Endothelial cell of umbilical vein (primary cell): ENCODE results near the gene TRAP1. TPM values are rescaled to one million over a fixed set of nuclear protein-coding genes. Genes with fewer than 3 reads are reported as not detected.

Source experiments
- BruUV-seq: library from RNA; stranded (reverse); fragments of 400-500 nt; replicated peaks from 2 replicates; lab custom pipeline; 2021; lab: Mats Ljungman, UMichigan
- CTCF ChIA-PET: fragments of 300-600, 350-600 bp; sonication (Branson Sonifier 250); formaldehyde crosslinking; loops from one replicate; lab custom pipeline; 2021; ENCODE audit warnings: antibody characterized with exemption, inconsistent platforms; lab: Charles Lee
- POLR2A ChIA-PET: fragments of 300-600, 350-600 bp; sonication (Branson Sonifier 250); formaldehyde crosslinking; loops from one replicate; lab custom pipeline; 2021; ENCODE audit warnings: antibody characterized with exemption, inconsistent platforms; lab: Charles Lee
- DNase-seq: peaks from one replicate; pipeline ENCODE4 v3.0.0-alpha.2; 2011; ENCODE audit warnings: low read depth, low spot score
- FAIRE-seq: peaks from 2 replicates; lab custom pipeline; 2011; peaks lifted over from hg19 to GRCh38; lab: Jason Lieb, UNC
- H2AFZ ChIP-seq: 2 replicates; pipeline ENCODE4 v1.6.0; 2012; ENCODE audit warnings: low read depth, low read length, control low read depth, inconsistent platforms
- H3K27ac ChIP-seq: 2 replicates; pipeline ENCODE4 v1.5.1; 2011; ENCODE audit warnings: low read depth, mild to moderate bottlenecking, control low read depth, low read length, moderate library complexity; ENCODE audit not compliant: insufficient read depth
- H3K27me3 ChIP-seq, 2 experiments: 2 replicates each; pipeline versions ENCODE4 v1.6.0 to v1.6.1; 2011; ENCODE audit warnings: low read length in 2 of 2, mixed read lengths in 1 of 2; ENCODE audit not compliant: control insufficient read depth in 2 of 2, insufficient read depth in 2 of 2
- H3K36me3 ChIP-seq, 2 experiments: 2 replicates in 1 of 2; 3 replicates in 1 of 2; pipeline ENCODE4 v1.5.1; 2011; ENCODE audit warnings: low read length in 2 of 2, mild to moderate bottlenecking in 1 of 2, moderate library complexity in 1 of 2; ENCODE audit not compliant: control insufficient read depth in 2 of 2, insufficient read depth in 2 of 2; ENCODE audit errors: extremely low read depth in 1 of 2
- H3K4me1 ChIP-seq: 3 replicates; pipeline ENCODE4 v1.5.1; 2011; ENCODE audit warnings: mild to moderate bottlenecking, low read length; ENCODE audit not compliant: control insufficient read depth, insufficient read depth; ENCODE audit errors: extremely low read depth
- H3K4me2 ChIP-seq: 2 replicates; pipeline ENCODE4 v1.6.1; 2011; ENCODE audit warnings: low read length, control low read depth, mixed read lengths; ENCODE audit not compliant: insufficient read depth
- H3K4me3 ChIP-seq, 3 experiments: fragments of 200-600 bp in 1 of 3; sonication (generic), shearing (Covaris generic) in 1 of 3; replicated peaks in 1 of 3; 2 replicates each; pipeline ENCODE4 v1.5.1; 2011 to 2016; ENCODE audit warnings: control low read depth in 3 of 3, low read length in 3 of 3, mild to moderate bottlenecking in 2 of 3, inconsistent platforms in 1 of 3, low read depth in 1 of 3, moderate library complexity in 1 of 3; ENCODE audit not compliant: insufficient read depth in 1 of 3
- H3K79me2 ChIP-seq: 2 replicates; pipeline ENCODE4 v1.6.0; 2012; ENCODE audit warnings: low read length, inconsistent platforms; ENCODE audit not compliant: control insufficient read depth, insufficient read depth
- H3K9ac ChIP-seq: replicated peaks from 2 replicates; pipeline ENCODE3; 2011; ENCODE audit warnings: low read length, control low read depth; ENCODE audit not compliant: insufficient read depth; ENCODE audit errors: extremely low read depth
- H3K9me1 ChIP-seq: replicated peaks from 3 replicates; pipeline ENCODE4 v1.6.0; 2011; ENCODE audit warnings: mild to moderate bottlenecking, low read length; ENCODE audit not compliant: control insufficient read depth, insufficient read depth; ENCODE audit errors: extremely low read depth
- H3K9me3 ChIP-seq: replicated peaks from 2 replicates; pipeline ENCODE4 v1.5.1; 2012; ENCODE audit warnings: low read length, inconsistent platforms; ENCODE audit not compliant: control insufficient read depth, insufficient read depth
- H4K20me1 ChIP-seq: replicated peaks from 2 replicates; pipeline ENCODE3; 2011; ENCODE audit warnings: mild to moderate bottlenecking, low read length; ENCODE audit not compliant: control insufficient read depth, insufficient read depth; ENCODE audit errors: extremely low read depth
- EZH2 ChIP-seq: IDR thresholded peaks from 2 replicates; pipeline ENCODE4 v1.6.1; 2012; ENCODE audit warnings: borderline replicate concordance, low read depth, mild to moderate bottlenecking, moderate library complexity, low read length, inconsistent platforms; ENCODE audit not compliant: severe bottlenecking
- FOS ChIP-seq: IDR thresholded peaks from 2 replicates; pipeline ENCODE4 v1.6.1; 2011; ENCODE audit warnings: mild to moderate bottlenecking, low read length, moderate library complexity, borderline replicate concordance; ENCODE audit not compliant: insufficient read depth
- GATA2 ChIP-seq: IDR thresholded peaks from 2 replicates; pipeline ENCODE4 v1.7.0; 2011; ENCODE audit warnings: low read depth, mild to moderate bottlenecking, moderate library complexity, mixed read lengths, low read length; ENCODE audit not compliant: insufficient read length, insufficient read depth
- JUN ChIP-seq: IDR thresholded peaks from 2 replicates; pipeline ENCODE4 v1.6.1; 2011; ENCODE audit warnings: borderline replicate concordance, low read depth; ENCODE audit not compliant: insufficient read length, insufficient read depth
- MYC ChIP-seq: IDR thresholded peaks from one replicate; pipeline ENCODE4 v1.6.1; 2011; ENCODE audit warnings: mild to moderate bottlenecking, low read depth, low read length
- POLR2A ChIP-seq: IDR thresholded peaks from 2 replicates; pipeline ENCODE4 v1.6.1; 2012; ENCODE audit warnings: low read depth, mild to moderate bottlenecking, control low read depth, low read length
- POLR2AphosphoS5 ChIP-seq: IDR thresholded peaks from 2 replicates; pipeline ENCODE4 v1.6.1; 2012; ENCODE audit warnings: low read depth, mild to moderate bottlenecking, control low read depth, low read length, moderate library complexity; ENCODE audit not compliant: insufficient read depth
- dilution Hi-C: fragments of 300-500 bp; cut with MboI; formaldehyde crosslinking; loops from one replicate; pipeline ENCODE4 v1.15.0; 2019; ENCODE audit warnings: low sequenced_read_pairs; ENCODE audit not compliant: extremely low pct_ligation_motif_present
- intact Hi-C: fragments of 100-400 bp; cut with micrococcal nuclease; formaldehyde crosslinking; loops from one replicate; pipeline ENCODE4 v1.10.0; 2022
- polyA plus RNA-seq, 4 experiments: library from polyadenylated mRNA; depleted of rRNA in 3 of 4; stranded (reverse) in 3 of 4; unstranded in 1 of 4; fragments of >200 nt; gene quantifications; 2 replicates each; pipeline versions ENCODE4 v1.2.1 to v1.2.3, GENCODE V29; 2011 to 2012; ENCODE audit warnings: missing spikeins in 1 of 4
- total RNA-seq: library from RNA; stranded (reverse); gene quantifications from 2 replicates; pipeline ENCODE4 v1.2.3, GENCODE V29; 2021
- TF ChIP-seq, protein P1 (sequence below), 2 donors: IDR thresholded peaks; 1 replicate in 1 of 2; 2 replicates in 1 of 2; pipeline ENCODE4 v1.5.1; 2011; ENCODE audit warnings: low read length in 2 of 2, mild to moderate bottlenecking in 2 of 2, moderate library complexity in 2 of 2, control low read depth in 1 of 2, inconsistent platforms in 1 of 2, low read depth in 1 of 2; ENCODE audit not compliant: insufficient read depth in 1 of 2; ENCODE audit errors: extremely low read depth in 1 of 2
- TF ChIP-seq, protein P2 (sequence below): IDR thresholded peaks from 2 replicates; pipeline ENCODE4 v1.6.1; 2011; ENCODE audit not compliant: insufficient read depth, insufficient read length

The TRAP1 gene
- total and polyA plus RNA-seq, 2 donors (not counting 3 experiments of a cell fraction or from before 2014, with no cell fraction given), result 95.6 to 102 TPM

DNA sequence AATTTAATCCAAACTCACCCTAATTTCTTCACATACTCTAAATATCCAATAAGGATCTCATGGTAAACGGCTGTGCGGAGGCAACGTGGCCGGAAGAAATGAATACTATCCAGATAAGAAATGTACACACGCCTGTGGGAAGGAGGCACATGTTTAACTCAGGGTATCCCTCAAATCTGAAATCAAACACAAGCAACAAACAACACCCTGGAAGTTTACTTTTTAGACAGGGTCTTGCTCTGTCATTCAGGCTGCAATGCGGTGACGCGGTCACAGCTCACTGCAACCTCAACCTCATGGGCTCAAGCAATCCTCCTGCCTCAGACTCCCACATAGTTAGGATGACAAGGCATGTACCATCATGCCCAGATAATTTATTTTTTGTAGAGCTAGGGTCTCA, 21.2 kb upstream of the TRAP1 start:
- no peak overlapping the region for H2AFZ ChIP-seq
- dilution Hi-C loops, result no loop called here
- H3K4me1 ChIP-seq, result no peaks in the 10 kb centered on the region
- H3K9ac ChIP-seq, result no peak overlapping the region
- intact Hi-C loops, result no loop called here
- H4K20me1 ChIP-seq, result no peaks in the 10 kb centered on the region
- DNase-seq (no peak), FAIRE-seq (no peak)
- peaks cover 11 to 65% of the 10 kb centered on the region in 2 experiments for H3K36me3 ChIP-seq
- no peak overlapping the region for H3K4me3 ChIP-seq
- no peak overlapping the region for H3K4me2 ChIP-seq
- no peak overlapping the region for H3K27ac ChIP-seq
- no peaks in the 10 kb centered on the region for H3K27me3 ChIP-seq
- H3K9me3 ChIP-seq, result no peaks in the 10 kb centered on the region
- ChIA-PET POLR2A (no interaction called here), CTCF (no interaction called here)
- BruUV-seq, result no TSS peak
- no peak for TF ChIP-seq POLR2AphosphoS5
- no peak for TF ChIP-seq GATA2
- TF ChIP-seq, protein P1, sequence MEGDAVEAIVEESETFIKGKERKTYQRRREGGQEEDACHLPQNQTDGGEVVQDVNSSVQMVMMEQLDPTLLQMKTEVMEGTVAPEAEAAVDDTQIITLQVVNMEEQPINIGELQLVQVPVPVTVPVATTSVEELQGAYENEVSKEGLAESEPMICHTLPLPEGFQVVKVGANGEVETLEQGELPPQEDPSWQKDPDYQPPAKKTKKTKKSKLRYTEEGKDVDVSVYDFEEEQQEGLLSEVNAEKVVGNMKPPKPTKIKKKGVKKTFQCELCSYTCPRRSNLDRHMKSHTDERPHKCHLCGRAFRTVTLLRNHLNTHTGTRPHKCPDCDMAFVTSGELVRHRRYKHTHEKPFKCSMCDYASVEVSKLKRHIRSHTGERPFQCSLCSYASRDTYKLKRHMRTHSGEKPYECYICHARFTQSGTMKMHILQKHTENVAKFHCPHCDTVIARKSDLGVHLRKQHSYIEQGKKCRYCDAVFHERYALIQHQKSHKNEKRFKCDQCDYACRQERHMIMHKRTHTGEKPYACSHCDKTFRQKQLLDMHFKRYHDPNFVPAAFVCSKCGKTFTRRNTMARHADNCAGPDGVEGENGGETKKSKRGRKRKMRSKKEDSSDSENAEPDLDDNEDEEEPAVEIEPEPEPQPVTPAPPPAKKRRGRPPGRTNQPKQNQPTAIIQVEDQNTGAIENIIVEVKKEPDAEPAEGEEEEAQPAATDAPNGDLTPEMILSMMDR (IDR thresholded peaks at IDR 0.05; ENCODE audit: extremely low read depth in 1 of 2, insufficient read depth in 1 of 2, low read depth in 1 of 2, low read length in 2 of 2), result no peak
- TF ChIP-seq, protein P2, sequence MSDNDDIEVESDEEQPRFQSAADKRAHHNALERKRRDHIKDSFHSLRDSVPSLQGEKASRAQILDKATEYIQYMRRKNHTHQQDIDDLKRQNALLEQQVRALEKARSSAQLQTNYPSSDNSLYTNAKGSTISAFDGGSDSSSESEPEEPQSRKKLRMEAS, result no peak
- no peak for TF ChIP-seq JUN
- TF ChIP-seq EZH2, result no peak
- no peak for TF ChIP-seq POLR2A
- TF ChIP-seq FOS, result no peak
- no peak for TF ChIP-seq MYC
- H3K79me2 ChIP-seq, result no peaks in the 10 kb centered on the region
- H3K9me1 ChIP-seq, result no peaks in the 10 kb centered on the region
